Central memory CD8-positive, alpha-beta T cell (primary cell): ENCODE results near the gene PDE6C.

ENCODE experiments used
- ATAC-seq: fragments of 150-1000 bp; cut with Tn5 transposase; replicated peaks from 2 replicates; pipeline ENCODE4 v1.10.0; 2022; ENCODE audit warnings: mild to moderate bottlenecking, moderate FRiP score, moderate number of reproducible peaks; ENCODE audit not compliant: poor library complexity, severe bottlenecking; ENCODE audit errors: extremely low read depth
- DNase-seq, 2 donors: peaks; one replicate each; pipeline ENCODE4 v3.0.0; 2021; ENCODE audit warnings: low spot score in 2 of 2
- H3K27ac Mint-ChIP-seq: one replicate; pipeline ENCODE4 v1.8.0; 2022; ENCODE audit warnings: low read depth, mild to moderate bottlenecking, moderate library complexity, mixed read lengths
- H3K27me3 Mint-ChIP-seq: one replicate; pipeline ENCODE4 v1.8.0; 2022; ENCODE audit warnings: mixed read lengths
- H3K36me3 Mint-ChIP-seq: one replicate; pipeline ENCODE4 v1.8.0; 2022; ENCODE audit warnings: mild to moderate bottlenecking, moderate library complexity, mixed read lengths; ENCODE audit not compliant: insufficient read depth
- H3K4me1 Mint-ChIP-seq: one replicate; pipeline ENCODE4 v1.8.0; 2022; ENCODE audit warnings: mixed read lengths
- H3K4me3 Mint-ChIP-seq: one replicate; pipeline ENCODE4 v1.8.0; 2022; ENCODE audit warnings: mild to moderate bottlenecking, moderate library complexity, mixed read lengths
- H3K9me3 Mint-ChIP-seq: one replicate; pipeline ENCODE4 v1.8.0; 2022; ENCODE audit warnings: mixed read lengths

Gene PDE6C

GRCh38 chr10:93612311-93612710 is at the start of gene PDE6C:
Gene PDE6C (plus strand): TSS chr10:93612537. CDS start chr10:93612726, 189 bp downstream.
- ATAC-seq = no peak
- Mint-ChIP-seq H3K27ac (no peak within 1 kb of the TSS), H3K4me3 (no peak within 1 kb of the TSS)

GRCh38 chr10:93565446-93565845 is 46.9 kb upstream of the PDE6C start:
- H3K9me3 Mint-ChIP-seq = no peaks in the 10 kb centered on the region
- DNase-seq (no peak), ATAC-seq (no peak)
- no peaks in the 10 kb centered on the region for H3K36me3 Mint-ChIP-seq
- H3K4me3 Mint-ChIP-seq = no peak overlapping the region
- no peak overlapping the region for H3K27ac Mint-ChIP-seq
- H3K27me3 Mint-ChIP-seq = peaks cover 70% of the 10 kb centered on the region
- H3K4me1 Mint-ChIP-seq = peaks cover 9% of the 10 kb centered on the region

More at GRCh38 chr10:93612311-93612710, at the start of gene PDE6C:
- Mint-ChIP-seq H3K27me3 (peaks cover 18% of the 10 kb centered on the region), H3K9me3 (no peaks in the 10 kb centered on the region), H3K36me3 (no peaks in the 10 kb centered on the region), H3K4me1 (no peaks in the 10 kb centered on the region)
- DNase-seq = no peak

- no peak for ATAC-seq
- no peak for DNase-seq
- H3K9me3 Mint-ChIP-seq = no peaks in the 10 kb centered on the region
- H3K4me1 Mint-ChIP-seq = peaks cover 9% of the 10 kb centered on the region
- no peaks in the 10 kb centered on the region for H3K36me3 Mint-ChIP-seq
- H3K27me3 Mint-ChIP-seq = peaks cover 69% of the 10 kb centered on the region
- no peak within 1 kb of the TSS for H3K27ac Mint-ChIP-seq
- no peak within 1 kb of the TSS for H3K4me3 Mint-ChIP-seq
Observed at GRCh38 chr10:93566435-93567276, 45.7 kb upstream of the PDE6C start, which contains the start of gene FFAR4. Gene FFAR4 (plus strand): TSS chr10:93566665. CDS start chr10:93566721, 56 bp downstream.

- H3K27ac Mint-ChIP-seq = no peak overlapping the region
- no peak overlapping the region for H3K4me3 Mint-ChIP-seq
- peaks cover 71% of the 10 kb centered on the region for H3K27me3 Mint-ChIP-seq
Observed at GRCh38 chr10:93567277-93568104, 44.8 kb upstream of the PDE6C start.

GRCh38 chr10:93568105-93568390 is 44.3 kb upstream of the PDE6C start:
- Mint-ChIP-seq H3K9me3 (no peaks in the 10 kb centered on the region), H3K27ac (no peak overlapping the region), H3K4me1 (peaks cover 9% of the 10 kb centered on the region), H3K36me3 (no peaks in the 10 kb centered on the region), H3K4me3 (no peak overlapping the region), H3K27me3 (peaks cover 77% of the 10 kb centered on the region)
- DNase-seq = no peak
- ATAC-seq = no peak

More at GRCh38 chr10:93567277-93568104, 44.8 kb upstream of the PDE6C start:
- ATAC-seq (no peak), DNase-seq (no peak)
- no peaks in the 10 kb centered on the region for H3K9me3 Mint-ChIP-seq
- H3K4me1 Mint-ChIP-seq = peaks cover 9% of the 10 kb centered on the region
- H3K36me3 Mint-ChIP-seq = no peaks in the 10 kb centered on the region

GRCh38 chr10:93570383-93570782 is 42.0 kb upstream of the PDE6C start:
- Mint-ChIP-seq H3K9me3 (no peaks in the 10 kb centered on the region), H3K27me3 (peaks cover 80% of the 10 kb centered on the region), H3K27ac (no peak overlapping the region), H3K4me3 (no peak overlapping the region), H3K36me3 (no peaks in the 10 kb centered on the region), H3K4me1 (peaks cover 9% of the 10 kb centered on the region)
- DNase-seq (no peak), ATAC-seq (no peak)

- H3K27ac Mint-ChIP-seq = no peak overlapping the region
- no peaks in the 10 kb centered on the region for H3K36me3 Mint-ChIP-seq
- peaks cover 60% of the 10 kb centered on the region for H3K27me3 Mint-ChIP-seq
- no peak for DNase-seq
- ATAC-seq = no peak
- H3K4me1 Mint-ChIP-seq = no peaks in the 10 kb centered on the region
- no peaks in the 10 kb centered on the region for H3K9me3 Mint-ChIP-seq
- H3K4me3 Mint-ChIP-seq = no peak overlapping the region
Observed at GRCh38 chr10:93572606-93573005, 39.7 kb upstream of the PDE6C start.

- Mint-ChIP-seq H3K27me3 (peaks cover 53% of the 10 kb centered on the region), H3K36me3 (no peaks in the 10 kb centered on the region), H3K27ac (no peak overlapping the region), H3K4me3 (no peak overlapping the region), H3K4me1 (no peaks in the 10 kb centered on the region), H3K9me3 (no peaks in the 10 kb centered on the region)
- ATAC-seq (no peak), DNase-seq (no peak)
Observed at GRCh38 chr10:93573051-93573909, 39.1 kb upstream of the PDE6C start.

DNA sequence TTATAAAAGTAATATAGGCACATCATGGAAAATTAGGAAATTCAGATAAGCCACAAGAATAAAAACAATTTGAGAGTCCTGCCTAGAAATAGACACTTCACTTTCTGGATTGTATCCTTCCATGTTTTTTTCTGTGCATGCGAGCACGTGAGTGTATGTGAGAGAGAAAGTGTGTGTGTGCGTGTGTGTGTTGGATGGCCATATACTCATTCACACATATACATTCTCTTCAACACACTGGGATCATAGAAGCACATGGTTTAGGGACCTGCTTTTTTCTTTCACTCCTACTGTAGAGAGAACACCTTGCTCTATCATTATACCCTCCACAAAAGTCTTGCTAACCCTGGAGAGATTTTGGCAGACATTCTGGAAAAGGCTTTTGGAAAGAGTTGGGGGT is 38.4 kb upstream of the PDE6C start:
- Mint-ChIP-seq H3K4me1 (no peaks in the 10 kb centered on the region), H3K27me3 (peaks cover 52% of the 10 kb centered on the region)
- ATAC-seq = no peak

DNA sequence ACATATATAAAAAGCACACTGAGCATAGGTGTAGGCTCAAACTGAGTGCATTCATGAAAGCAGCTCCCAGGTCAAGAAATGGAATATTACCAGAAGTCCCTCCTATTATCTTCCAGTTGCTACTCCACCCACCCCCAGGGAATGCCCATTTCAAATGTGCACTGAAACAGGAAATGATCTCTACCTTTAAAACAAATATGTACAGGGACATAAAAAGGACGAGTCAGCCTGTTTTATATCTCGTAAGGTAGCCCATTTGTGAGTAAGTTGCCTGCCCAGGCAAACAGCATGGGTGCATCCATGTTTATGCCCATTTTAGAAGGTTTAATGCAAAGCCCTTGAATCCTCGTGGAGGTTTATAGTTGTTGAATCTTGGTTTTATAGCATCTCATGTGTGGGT is 35.4 kb upstream of the PDE6C start:
- no peak overlapping the region for H3K27ac Mint-ChIP-seq
- no peaks in the 10 kb centered on the region for H3K4me1 Mint-ChIP-seq
- peaks cover 43% of the 10 kb centered on the region for H3K27me3 Mint-ChIP-seq
- peaks cover 14% of the 10 kb centered on the region for H3K9me3 Mint-ChIP-seq
- H3K4me3 Mint-ChIP-seq = no peak overlapping the region
- DNase-seq (no peak), ATAC-seq (no peak)
- no peaks in the 10 kb centered on the region for H3K36me3 Mint-ChIP-seq

More for the DNA sequence above, 38.4 kb upstream of the PDE6C start:
- no peak overlapping the region for H3K27ac Mint-ChIP-seq
- no peak overlapping the region for H3K4me3 Mint-ChIP-seq
- DNase-seq = no peak
- no peaks in the 10 kb centered on the region for H3K36me3 Mint-ChIP-seq
- no peaks in the 10 kb centered on the region for H3K9me3 Mint-ChIP-seq

DNA sequence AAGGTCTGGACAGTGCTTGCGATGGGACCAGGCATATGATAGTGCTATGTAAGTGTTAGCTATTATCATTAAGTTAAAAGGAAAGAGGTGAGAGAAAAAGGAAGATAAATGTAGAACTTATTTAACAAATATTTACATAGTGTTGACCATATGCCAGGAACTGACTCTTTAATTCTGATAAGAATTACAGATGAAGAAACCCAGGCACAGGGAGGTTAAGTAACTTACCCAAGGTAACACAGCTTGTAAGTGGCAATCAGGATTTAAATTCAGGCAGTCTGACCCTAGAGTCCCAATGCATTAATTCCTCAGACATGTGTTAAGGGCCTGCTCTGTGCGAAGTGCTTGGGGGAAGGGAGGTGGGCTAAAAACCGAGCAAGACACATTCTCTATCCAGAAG is 34.8 kb upstream of the PDE6C start:
- DNase-seq (no peak), ATAC-seq (no peak)
- Mint-ChIP-seq H3K27me3 (peaks cover 36% of the 10 kb centered on the region), H3K36me3 (no peaks in the 10 kb centered on the region), H3K27ac (no peak overlapping the region), H3K4me3 (no peak overlapping the region), H3K4me1 (no peaks in the 10 kb centered on the region), H3K9me3 (peaks cover 14% of the 10 kb centered on the region)

DNA sequence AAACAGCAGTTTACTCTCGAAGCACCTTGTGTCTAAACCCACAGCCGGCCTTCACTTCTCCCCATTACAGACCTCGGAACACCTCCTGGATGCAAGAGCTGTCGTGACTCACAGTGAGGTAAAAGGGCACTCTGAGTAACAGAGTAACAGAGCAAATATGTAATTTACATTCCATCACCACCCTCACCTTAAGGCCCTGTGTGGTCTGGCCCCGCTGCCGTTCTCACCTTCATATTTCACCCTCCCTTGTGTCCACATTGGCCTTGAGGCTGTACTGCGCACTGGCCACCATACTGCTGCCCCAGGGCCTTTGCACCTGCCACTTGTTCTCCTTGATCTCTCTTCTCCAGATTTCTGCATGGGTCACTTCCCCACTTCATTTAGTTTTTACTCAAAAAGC is 33.2 kb upstream of the PDE6C start:
- Mint-ChIP-seq H3K4me3 (no peak overlapping the region), H3K27me3 (peaks cover 21% of the 10 kb centered on the region), H3K9me3 (peaks cover 14% of the 10 kb centered on the region), H3K36me3 (no peaks in the 10 kb centered on the region), H3K27ac (no peak overlapping the region), H3K4me1 (no peaks in the 10 kb centered on the region)
- no peak for DNase-seq
- no peak for ATAC-seq
